ENCODE data around the gene UBIAD1.

DNA sequence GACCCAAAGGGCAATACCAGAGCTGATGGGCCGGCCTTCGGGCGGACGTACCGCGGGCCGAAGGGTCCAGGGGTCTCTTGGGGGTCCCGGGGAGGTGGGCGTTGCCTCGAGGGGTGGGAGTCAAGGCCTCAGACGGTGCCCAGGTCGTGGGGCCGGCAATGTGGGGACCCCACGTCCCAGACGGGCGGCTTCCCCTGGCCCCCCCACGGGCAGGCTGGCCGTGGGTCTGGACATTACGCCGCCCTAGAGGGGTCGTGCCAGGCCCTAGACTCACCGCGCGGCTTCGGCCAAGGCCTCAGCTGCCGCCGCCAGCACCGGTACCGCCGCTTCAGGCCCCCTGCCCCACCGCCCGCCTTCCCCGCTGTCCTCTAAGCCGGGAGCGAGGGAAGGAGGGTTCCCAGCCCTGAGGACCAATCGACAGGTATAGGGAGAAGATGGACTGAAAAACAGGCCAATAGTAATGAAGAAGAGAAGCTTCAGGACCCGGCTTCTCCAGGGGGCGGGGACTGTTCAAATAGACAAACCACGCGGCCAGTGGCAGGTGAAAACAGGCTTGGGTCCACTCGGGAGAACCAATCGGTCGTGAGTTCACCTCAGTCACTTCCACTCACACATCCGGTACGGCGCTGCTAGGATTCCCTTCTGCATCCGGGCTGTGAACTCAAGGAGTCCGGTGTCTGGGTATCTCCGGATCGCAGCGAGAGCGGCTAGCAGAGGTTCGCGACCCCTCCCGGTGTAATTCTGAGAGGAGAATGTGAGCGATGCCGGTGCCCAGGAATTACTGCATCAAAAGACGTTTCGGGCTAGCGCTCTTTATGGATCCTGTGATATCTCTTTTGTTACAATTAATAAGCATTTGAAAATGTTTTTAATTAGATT, 10.6 kb upstream of the UBIAD1 start, which contains the start of gene MTOR:
- TF ChIP-seq RARB (CRISPR knock-in tag; IDR thresholded peaks at IDR 0.05) (no peak), ARNTL (CRISPR knock-in tag; IDR thresholded peaks at IDR 0.05; ENCODE audit: borderline replicate concordance, low read depth) (no peak), ZFP3 (CRISPR knock-in tag; IDR thresholded peaks at IDR 0.05) (no peak), GLIS3 (CRISPR knock-in tag; IDR thresholded peaks at IDR 0.05) (no peak), ZNF565 (CRISPR knock-in tag; conservative IDR thresholded peaks at IDR 0.05; ENCODE audit: low read depth) (no peak)
- TF ChIP-seq, protein P1, sequence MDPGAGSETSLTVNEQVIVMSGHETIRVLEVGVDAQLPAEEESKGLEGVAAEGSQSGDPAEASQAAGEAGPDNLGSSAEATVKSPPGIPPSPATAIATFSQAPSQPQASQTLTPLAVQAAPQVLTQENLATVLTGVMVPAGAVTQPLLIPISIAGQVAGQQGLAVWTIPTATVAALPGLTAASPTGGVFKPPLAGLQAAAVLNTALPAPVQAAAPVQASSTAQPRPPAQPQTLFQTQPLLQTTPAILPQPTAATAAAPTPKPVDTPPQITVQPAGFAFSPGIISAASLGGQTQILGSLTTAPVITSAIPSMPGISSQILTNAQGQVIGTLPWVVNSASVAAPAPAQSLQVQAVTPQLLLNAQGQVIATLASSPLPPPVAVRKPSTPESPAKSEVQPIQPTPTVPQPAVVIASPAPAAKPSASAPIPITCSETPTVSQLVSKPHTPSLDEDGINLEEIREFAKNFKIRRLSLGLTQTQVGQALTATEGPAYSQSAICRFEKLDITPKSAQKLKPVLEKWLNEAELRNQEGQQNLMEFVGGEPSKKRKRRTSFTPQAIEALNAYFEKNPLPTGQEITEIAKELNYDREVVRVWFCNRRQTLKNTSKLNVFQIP (CRISPR knock-in tag; IDR thresholded peaks at IDR 0.05; ENCODE audit: borderline replicate concordance, low read depth): no peak

Measured in SK-N-SH treated with all-trans-retinoic acid at 6 μM for 48 hours (cell line).